H1 (cell line): Measurements from ENCODE around the gene RUNX1. TPM values are rescaled to one million over a fixed set of nuclear protein-coding genes. Genes with fewer than 3 reads are reported as not detected.
A peak's percentile ranks its signal among the peaks of the same experiment; 100 is the strongest.

Experiments used
- CTCF ChIA-PET: fragments of 300-600 bp; sonication (Branson Sonifier 250); formaldehyde crosslinking; loops from one replicate; lab custom pipeline; 2021; ENCODE audit not compliant: partially characterized antibody; lab: Charles Lee
- POLR2A ChIA-PET: fragments of 300-600 bp; sonication (Branson Sonifier 250); formaldehyde crosslinking; loops from one replicate; lab custom pipeline; 2021; ENCODE audit warnings: inconsistent platforms; ENCODE audit not compliant: partially characterized antibody; lab: Charles Lee
- DNase-seq, 2 experiments: peaks; one replicate each; pipeline versions ENCODE4 v3.0.0 to v3.0.0-alpha.2; 2010 to 2022; ENCODE audit warnings: low spot score in 2 of 2, low read depth in 1 of 2, mixed read lengths in 1 of 2
- FAIRE-seq: peaks from 2 replicates; lab custom pipeline; 2011; peaks lifted over from hg19 to GRCh38; lab: Jason Lieb, UNC
- H2AFZ ChIP-seq: 2 replicates; pipeline ENCODE4 v1.8.1; 2012; ENCODE audit warnings: low read length, inconsistent platforms
- H2AK5ac ChIP-seq: 2 replicates; pipeline ENCODE4 v1.6.1; 2013; ENCODE audit warnings: low read depth, low read length
- H2BK120ac ChIP-seq: replicated peaks from 2 replicates; pipeline ENCODE3; 2013; ENCODE audit warnings: low read depth, low read length, inconsistent platforms
- H2BK12ac ChIP-seq: 2 replicates; pipeline ENCODE4 v1.6.1; 2013; ENCODE audit warnings: low read depth, low read length
- H2BK15ac ChIP-seq: 2 replicates; pipeline ENCODE4 v1.6.1; 2013; ENCODE audit warnings: low read length
- H2BK20ac ChIP-seq: 2 replicates; pipeline ENCODE4 v1.6.1; 2013; ENCODE audit warnings: low read length
- H2BK5ac ChIP-seq: 2 replicates; pipeline ENCODE4 v1.6.1; 2013; ENCODE audit warnings: low read depth, low read length
- H3K14ac ChIP-seq: 2 replicates; pipeline ENCODE4 v1.6.1; 2013; ENCODE audit warnings: inconsistent platforms; ENCODE audit not compliant: insufficient read length
- H3K18ac ChIP-seq: 2 replicates; pipeline ENCODE4 v1.6.1; 2013; ENCODE audit warnings: low read length; ENCODE audit errors: extremely low read depth
- H3K23ac ChIP-seq: 2 replicates; pipeline ENCODE4 v1.6.1; 2013; ENCODE audit warnings: inconsistent platforms; ENCODE audit not compliant: insufficient read length
- H3K23me2 ChIP-seq: 2 replicates; pipeline ENCODE4 v1.6.1; 2013; ENCODE audit warnings: low read depth, low read length
- H3K27ac ChIP-seq: 2 replicates; pipeline ENCODE4 v1.6.1; 2011; ENCODE audit warnings: low read depth, low read length, inconsistent platforms
- H3K27me3 ChIP-seq, 4 experiments: replicated peaks in 1 of 4; 1 replicate in 1 of 4; 2 replicates in 3 of 4; pipeline versions ENCODE4 v1.6.1 to v1.8.1; 2011 to 2013; ENCODE audit warnings: low read length in 3 of 4, mild to moderate bottlenecking in 3 of 4, inconsistent platforms in 2 of 4, mixed read lengths in 2 of 4, moderate library complexity in 1 of 4; ENCODE audit not compliant: control insufficient read depth in 3 of 4, insufficient read depth in 3 of 4; ENCODE audit errors: extremely low read depth in 1 of 4
- H3K36me3 ChIP-seq, 4 experiments: 2 replicates each; pipeline versions ENCODE4 v1.6.1 to v1.8.1; 2011 to 2013; ENCODE audit warnings: mild to moderate bottlenecking in 4 of 4, low read length in 3 of 4, moderate library complexity in 2 of 4, control low read depth in 1 of 4, inconsistent platforms in 1 of 4; ENCODE audit not compliant: insufficient read depth in 4 of 4, control insufficient read depth in 2 of 4
- H3K4ac ChIP-seq: replicated peaks from 2 replicates; pipeline ENCODE3; 2013; ENCODE audit warnings: low read length, low read depth, mixed read lengths, inconsistent platforms; ENCODE audit not compliant: insufficient read length
- H3K4me1 ChIP-seq, 4 experiments: replicated peaks in 1 of 4; 1 replicate in 1 of 4; 2 replicates in 3 of 4; pipeline versions ENCODE4 v1.6.1 to v1.8.1; 2011 to 2013; ENCODE audit warnings: low read length in 3 of 4, inconsistent platforms in 2 of 4, mixed read lengths in 1 of 4; ENCODE audit not compliant: insufficient read depth in 4 of 4, control insufficient read depth in 3 of 4
- H3K4me2 ChIP-seq, 2 experiments: 2 replicates each; pipeline versions ENCODE4 v1.6.1 to v1.8.1; 2011 to 2013; ENCODE audit warnings: low read depth in 2 of 2, low read length in 2 of 2, control low read depth in 1 of 2, inconsistent platforms in 1 of 2, mild to moderate bottlenecking in 1 of 2; ENCODE audit not compliant: insufficient read depth in 1 of 2
- H3K4me3 ChIP-seq, 4 experiments: fragments of 200-600, 300-600 bp in 1 of 4; sonication (generic), shearing (Covaris generic), sonication (Bioruptor Twin) in 1 of 4; 2 replicates each; pipeline versions ENCODE4 v1.5.1 to v1.8.1; 2011 to 2016; ENCODE audit warnings: low read length in 4 of 4, low read depth in 3 of 4, control low read depth in 2 of 4, inconsistent platforms in 2 of 4, mild to moderate bottlenecking in 2 of 4, mixed read lengths in 1 of 4, moderate library complexity in 1 of 4; ENCODE audit not compliant: insufficient read depth in 2 of 4; ENCODE audit errors: extremely low read depth in 1 of 4
- H3K56ac ChIP-seq: replicated peaks from 2 replicates; pipeline ENCODE3; 2013; ENCODE audit warnings: low read depth, mild to moderate bottlenecking, mixed read lengths, low read length, inconsistent platforms; ENCODE audit not compliant: insufficient read length
- H3K79me1 ChIP-seq: 2 replicates; pipeline ENCODE4 v1.6.1; 2013; ENCODE audit warnings: low read depth, low read length, control low read depth
- H3K79me2 ChIP-seq, 2 experiments: 2 replicates each; pipeline versions ENCODE4 v1.6.1 to v1.8.1; 2012 to 2013; ENCODE audit warnings: low read length in 2 of 2, mild to moderate bottlenecking in 2 of 2, inconsistent platforms in 1 of 2; ENCODE audit not compliant: insufficient read depth in 2 of 2, control insufficient read depth in 1 of 2
- H3K9ac ChIP-seq, 4 experiments: replicated peaks in 1 of 4; 1 replicate in 1 of 4; 2 replicates in 3 of 4; pipeline versions ENCODE4 v1.6.1 to v1.8.1; 2011 to 2013; ENCODE audit warnings: low read depth in 3 of 4, low read length in 3 of 4, control low read depth in 2 of 4, mild to moderate bottlenecking in 2 of 4, moderate library complexity in 2 of 4, inconsistent platforms in 1 of 4; ENCODE audit errors: extremely low read depth in 1 of 4
- H3K9me3 ChIP-seq, 2 experiments: 2 replicates each; pipeline versions ENCODE4 v1.6.1 to v1.8.1; 2012 to 2013; ENCODE audit warnings: mild to moderate bottlenecking in 2 of 2, moderate library complexity in 2 of 2, control low read depth in 1 of 2, inconsistent platforms in 1 of 2, low read depth in 1 of 2, low read length in 1 of 2, mixed read lengths in 1 of 2; ENCODE audit not compliant: insufficient read depth in 2 of 2
- H4K20me1 ChIP-seq, 2 experiments: replicated peaks in 1 of 2; 2 replicates each; pipeline versions ENCODE3 to v1.8.1; 2011 to 2013; ENCODE audit warnings: inconsistent platforms in 2 of 2, low read length in 2 of 2, mild to moderate bottlenecking in 1 of 2; ENCODE audit not compliant: insufficient read depth in 2 of 2, control insufficient read depth in 1 of 2
- H4K5ac ChIP-seq: 2 replicates; pipeline ENCODE4 v1.6.1; 2013; ENCODE audit warnings: low read length, low read depth, mixed read lengths, inconsistent platforms; ENCODE audit not compliant: insufficient read length
- H4K8ac ChIP-seq: 2 replicates; pipeline ENCODE4 v1.8.0; 2013; ENCODE audit warnings: mild to moderate bottlenecking, moderate library complexity, low read length, inconsistent platforms; ENCODE audit not compliant: insufficient read depth; ENCODE audit errors: extremely low read depth
- H4K91ac ChIP-seq: replicated peaks from 2 replicates; pipeline ENCODE3; 2013; ENCODE audit warnings: low read length, mixed read lengths, inconsistent platforms; ENCODE audit not compliant: insufficient read length
- BRCA1 ChIP-seq: IDR thresholded peaks from 2 replicates; pipeline ENCODE4 v1.6.1; 2012; ENCODE audit warnings: low read depth, low read length, improper control_type of control experiment
- HDAC6 ChIP-seq: IDR thresholded peaks from one replicate; pipeline ENCODE4 v1.7.1; 2012; ENCODE audit warnings: low read depth, mild to moderate bottlenecking, inconsistent platforms, low read length, moderate library complexity
- JUND ChIP-seq: IDR thresholded peaks from 2 replicates; pipeline ENCODE4 v1.6.1; 2011; ENCODE audit warnings: mild to moderate bottlenecking, improper control_type of control experiment, low read length
- NANOG ChIP-seq: IDR thresholded peaks from 2 replicates; pipeline ENCODE4 v1.6.1; 2011; ENCODE audit warnings: low read length, low read depth, mild to moderate bottlenecking, inconsistent platforms; ENCODE audit not compliant: insufficient read depth, poor library complexity, severe bottlenecking
- RBBP5 ChIP-seq: IDR thresholded peaks from 2 replicates; pipeline ENCODE4 v1.7.1; 2012; ENCODE audit warnings: low read depth, mild to moderate bottlenecking, inconsistent platforms, low read length, moderate library complexity, borderline replicate concordance
- RNF2 ChIP-seq: fragments of 200-900, 300-1000 bp; sonication (generic); IDR thresholded peaks from 2 replicates; pipeline ENCODE4 v1.7.1; 2016; ENCODE audit warnings: borderline replicate concordance, low read depth, mild to moderate bottlenecking, antibody characterized with exemption, low read length; ENCODE audit not compliant: poor library complexity, severe bottlenecking; ENCODE audit errors: missing control alignments
- SRF ChIP-seq: IDR thresholded peaks from 2 replicates; pipeline ENCODE4 v1.6.1; 2011; ENCODE audit warnings: mild to moderate bottlenecking, low read depth, low read length, moderate library complexity
- WGBS, 2 experiments: shearing (Covaris generic) in 1 of 2; methylation state at CpG; one replicate each; pipeline versions ENCODE4 v1.1.6 to v1.1.7; 2013 to 2015; ENCODE audit warnings: low lambda C conversion rate in 2 of 2, mixed read lengths in 2 of 2, inconsistent platforms in 1 of 2, low coverage in 1 of 2, missing lambda C conversion rate in 1 of 2; ENCODE audit not compliant: insufficient replicate concordance in 2 of 2, insufficient coverage in 1 of 2, insufficient read length in 1 of 2; ENCODE audit errors: extremely low coverage in 1 of 2, missing lambda C conversion rate in 1 of 2; 5-methylcytosine and 5-hydroxymethylcytosine counted together
- polyA plus RNA-seq, 7 experiments: library from polyadenylated mRNA; depleted of rRNA in 3 of 7; stranded (reverse) in 5 of 7; unstranded in 2 of 7; fragments of >200 nt in 5 of 7; fragments of 200-250 nt in 2 of 7; gene quantifications; 1 replicate in 5 of 7; 2 replicates in 1 of 7; 4 replicates in 1 of 7; pipeline versions ENCODE4 v1.2.1 to v1.2.3, GENCODE V29; 2011 to 2013; ENCODE audit warnings: missing spikeins in 2 of 7, mixed read lengths in 2 of 7
- total RNA-seq: library from RNA; stranded (reverse); fragmentation: NEBNext Ultra II Directional; extraction: Animal tissue kit (Norgen Biotek cat#: 25700); gene quantifications from 2 replicates; pipeline ENCODE4 v1.2.1, GENCODE V29; 2021
- TF ChIP-seq, protein P1 (sequence below): IDR thresholded peaks from 2 replicates; pipeline ENCODE4 v1.6.1; 2011; ENCODE audit warnings: low read depth, mild to moderate bottlenecking, low read length; ENCODE audit not compliant: insufficient read depth
- TF ChIP-seq, protein P2 (sequence below): IDR thresholded peaks from 2 replicates; pipeline ENCODE4 v1.6.1; 2012; ENCODE audit warnings: inconsistent platforms

Gene RUNX1
- total and polyA plus RNA-seq, 2 of the 8 experiments (the other 6 are each of a cell fraction or from before 2014, with no cell fraction given): 0.20 to 0.60 TPM

DNA sequence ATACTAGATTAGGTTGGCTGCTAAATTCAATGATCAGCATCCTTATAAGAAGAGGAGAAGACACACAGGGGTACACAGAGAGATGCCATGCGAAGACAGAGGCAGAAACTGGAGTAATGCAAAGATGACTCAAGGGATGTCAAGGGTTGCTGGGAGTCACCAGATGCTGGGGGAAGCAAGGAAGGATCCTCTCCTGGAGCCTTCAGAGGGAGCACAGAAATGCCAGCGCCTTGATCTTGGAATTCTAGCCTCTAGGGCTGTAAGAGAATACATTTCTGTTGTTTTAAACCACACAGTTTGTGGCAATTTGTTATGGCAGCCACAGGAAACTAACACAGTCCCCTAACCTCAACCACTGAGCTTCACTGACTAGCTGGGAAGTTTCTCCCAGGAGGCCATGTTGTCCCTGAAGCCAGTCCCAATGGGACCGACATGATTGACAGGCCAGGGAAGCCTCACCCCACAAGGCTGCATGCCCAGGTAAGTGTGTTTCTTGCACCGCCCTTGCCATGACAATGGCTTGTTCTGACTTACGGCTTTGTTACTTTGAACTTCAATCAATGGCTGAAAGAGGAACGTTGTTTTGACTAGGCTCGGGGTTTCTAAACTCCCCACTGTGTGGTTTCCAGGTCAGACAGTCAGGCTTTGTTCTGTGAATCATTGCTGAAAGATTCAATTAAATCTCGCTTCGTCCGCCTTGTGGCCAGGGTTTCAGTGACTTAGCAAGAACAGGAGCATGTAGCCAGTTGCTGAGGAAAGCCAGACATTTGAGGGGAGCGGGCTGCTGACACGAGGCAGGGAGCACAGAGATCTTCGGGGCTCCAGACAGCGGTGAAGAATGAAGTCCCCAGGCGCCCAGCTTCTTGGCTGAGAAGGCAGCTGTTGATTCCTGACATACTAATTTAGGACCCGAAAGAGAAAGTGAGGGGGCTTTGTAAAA lies 62.3 kb downstream of the RUNX1 start:
- Histone ChIP-seq H3K4me2 (no peak overlapping the region), H4K8ac (no peak overlapping the region), H3K9me3 (no peaks in the 10 kb centered on the region), H2BK12ac (no peak overlapping the region), H2BK5ac (no peak overlapping the region), H3K27ac (no peak overlapping the region), H3K18ac (no peak overlapping the region), H3K4me3 (no peak overlapping the region), H4K91ac (no peak overlapping the region), H2AFZ (peak overlapping the region; percentile 27; the same call in 1 of the 2 replicates), H3K79me2 (no peaks in the 10 kb centered on the region), H3K27me3 (no peaks in the 10 kb centered on the region; a peak in 1 of 7 replicates), H3K23ac (no peak overlapping the region), H2BK120ac (no peak overlapping the region), H2BK20ac (no peak overlapping the region), H3K36me3 (no peaks in the 10 kb centered on the region), H3K4me1 (0 out of 7 replicates have a peak, but pooled peaks cover 0 to 2% (median 0%) of the 10 kb centered on the region in 4 experiments), H3K56ac (no peak overlapping the region), H4K5ac (no peak overlapping the region), H4K20me1 (no peaks in the 10 kb centered on the region), H3K23me2 (no peaks in the 10 kb centered on the region), H3K9ac (no peak overlapping the region), H3K4ac (no peak overlapping the region), H2BK15ac (no peak overlapping the region), H3K14ac (no peak overlapping the region), H2AK5ac (no peak overlapping the region), H3K79me1 (no peaks in the 10 kb centered on the region)
- 77% methylated on average over 16 of the region's 16 CpGs; no CpG with 5 or more reads in 1 of the 2 experiments for WGBS, 2 experiments
- CTCF ChIA-PET: interaction anchor here (0.6 to 1.5 kb wide), 5 partner anchors 9 to 184 kb away, joined by 3 read pairs; no protein-coding TSS in a partner anchor
- FAIRE-seq (no peak), DNase-seq (peak in 1 of 2 experiments; percentile 15)
- POLR2A ChIA-PET: no interaction called here
- TF ChIP-seq, protein P1, sequence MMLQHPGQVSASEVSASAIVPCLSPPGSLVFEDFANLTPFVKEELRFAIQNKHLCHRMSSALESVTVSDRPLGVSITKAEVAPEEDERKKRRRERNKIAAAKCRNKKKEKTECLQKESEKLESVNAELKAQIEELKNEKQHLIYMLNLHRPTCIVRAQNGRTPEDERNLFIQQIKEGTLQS: no peak
- TF ChIP-seq BRCA1 (no peak), RNF2 (no peak), SRF (no peak), HDAC6 (no peak), NANOG (no peak), RBBP5 (no peak), JUND (no peak)
- TF ChIP-seq, protein P2, sequence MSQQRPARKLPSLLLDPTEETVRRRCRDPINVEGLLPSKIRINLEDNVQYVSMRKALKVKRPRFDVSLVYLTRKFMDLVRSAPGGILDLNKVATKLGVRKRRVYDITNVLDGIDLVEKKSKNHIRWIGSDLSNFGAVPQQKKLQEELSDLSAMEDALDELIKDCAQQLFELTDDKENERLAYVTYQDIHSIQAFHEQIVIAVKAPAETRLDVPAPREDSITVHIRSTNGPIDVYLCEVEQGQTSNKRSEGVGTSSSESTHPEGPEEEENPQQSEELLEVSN: no peak
